Uterus (tissue), 2 donors: ENCODE data around the gene ZNF717.

Experiments
- CTCF ChIP-seq, 4 experiments: fragments of 200-600 bp in 2 of 4; fragments of 450-650 bp in 2 of 4; sonication (generic) in 2 of 4; IDR thresholded peaks; one replicate each; pipeline ENCODE4 v1.5.1; 2016 to 2019; ENCODE audit warnings: antibody characterized with exemption in 4 of 4, mild to moderate bottlenecking in 2 of 4, moderate library complexity in 1 of 4
- POLR2A ChIP-seq, 2 donors: fragments of 450-650 bp; IDR thresholded peaks; one replicate each; pipeline ENCODE4 v1.6.1; 2016; ENCODE audit warnings: antibody characterized with exemption in 2 of 2, mild to moderate bottlenecking in 1 of 2, moderate library complexity in 1 of 2

GRCh38 chr3:75727985-75728384, 57.4 kb downstream of the ZNF717 start:
- TF ChIP-seq CTCF (IDR thresholded peaks at IDR 0.05) (no peak), POLR2A (IDR thresholded peaks at IDR 0.05) (no peak)
